ENCODE data around the gene MTG2.

MTG2 gene

DNA sequence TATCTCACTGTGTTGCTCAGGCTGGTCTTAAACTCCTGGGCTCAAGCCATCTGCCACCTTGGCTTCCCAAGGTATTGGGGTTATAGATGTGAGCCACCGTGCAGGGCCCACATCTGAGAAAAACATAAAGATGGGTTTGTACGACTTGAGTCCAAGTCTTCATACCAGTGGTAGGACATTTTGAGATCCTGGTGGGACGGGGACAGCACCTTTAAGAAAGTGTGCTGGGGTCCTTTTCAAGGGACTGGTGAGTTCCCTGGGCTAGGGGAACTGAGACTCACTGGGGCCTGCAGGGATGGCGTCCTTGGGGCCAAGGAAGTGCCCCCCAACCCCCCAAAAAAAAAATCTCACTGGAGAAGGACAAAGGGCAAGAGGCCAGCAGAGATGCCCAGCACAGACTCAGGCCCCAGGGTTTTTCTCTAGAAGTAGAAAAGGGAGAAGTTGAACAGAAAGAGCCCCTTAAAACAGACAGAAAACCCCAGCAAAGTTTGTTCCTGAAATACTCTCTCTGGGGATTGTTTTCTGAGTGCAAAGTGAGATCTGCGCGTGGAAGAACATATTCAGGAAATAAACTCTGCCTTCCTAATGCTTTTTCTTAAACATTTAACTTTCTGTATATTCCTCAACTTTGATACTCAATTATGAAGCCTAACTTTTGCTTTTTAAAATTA lies 66.2 kb downstream of the MTG2 start:
- no peak for DNase-seq (ENCODE audit: low spot score)

DNA sequence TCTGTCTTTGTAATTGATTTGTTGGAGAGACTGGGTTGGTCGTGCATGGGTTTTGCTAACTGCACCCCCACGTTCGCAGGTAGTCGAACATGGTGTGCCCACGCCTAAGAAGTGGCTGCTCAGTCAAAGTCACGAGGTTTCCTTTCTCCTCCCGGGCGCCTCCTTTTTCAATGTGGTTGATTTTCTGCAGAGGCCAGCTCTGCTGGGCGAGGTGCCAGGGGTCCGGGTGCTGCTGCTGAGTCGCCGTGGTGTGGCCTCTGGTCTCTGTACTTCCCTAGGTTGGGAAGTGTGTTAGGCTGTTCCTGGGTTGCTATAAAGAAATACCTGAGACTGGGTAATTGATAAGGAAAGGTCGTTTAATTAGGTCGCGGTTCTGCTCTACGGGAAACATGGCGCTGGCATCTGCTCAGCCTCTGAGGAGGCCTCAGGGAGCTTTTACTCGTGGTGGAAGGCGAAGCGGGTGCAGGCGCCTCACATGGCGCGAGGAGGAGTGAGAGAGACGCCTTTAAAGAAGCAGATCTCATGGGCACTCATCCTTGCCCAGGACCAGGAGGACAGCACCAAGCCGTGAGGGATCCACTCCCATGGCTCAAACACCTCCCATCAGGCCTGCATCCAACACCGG lies 69.6 kb downstream of the MTG2 start:
- no peak for DNase-seq (ENCODE audit: low spot score)
